ENCODE results near the gene KCNN3.

The KCNN3 gene

DNA sequence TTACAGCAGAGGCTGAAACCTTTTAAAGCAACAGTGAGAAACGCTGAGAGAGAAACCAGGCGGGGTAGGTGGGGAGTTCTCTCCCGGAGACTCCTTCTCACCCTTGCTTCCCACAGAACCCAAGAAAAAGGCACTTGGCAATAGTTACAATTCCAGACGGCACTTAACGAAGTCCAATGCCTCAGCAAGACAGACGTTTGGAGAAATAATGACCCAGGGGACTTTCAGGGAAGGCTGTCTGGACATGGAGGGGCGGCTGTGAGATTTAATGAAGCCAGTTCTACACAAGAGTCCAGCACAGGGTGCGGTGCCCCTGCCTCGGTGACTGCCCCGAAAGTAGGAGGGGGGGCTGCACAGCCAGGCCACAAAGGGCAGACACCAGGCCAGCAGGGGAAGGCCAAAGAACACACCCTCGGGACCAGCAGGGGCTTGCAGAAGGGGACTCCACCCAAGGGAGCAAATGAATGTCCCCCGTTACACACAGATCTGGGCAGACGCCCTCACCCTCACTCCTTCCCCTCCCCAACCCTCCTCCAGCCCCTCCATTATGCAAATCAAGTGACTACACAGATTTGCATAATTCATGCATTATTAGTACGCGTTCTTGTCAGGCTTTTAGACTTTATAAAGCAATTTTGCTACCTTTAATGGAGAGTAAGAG, 26.3 kb downstream of the KCNN3 start:
- no peak overlapping the region for H3K27ac ChIP-seq
- TF ChIP-seq, protein P1, sequence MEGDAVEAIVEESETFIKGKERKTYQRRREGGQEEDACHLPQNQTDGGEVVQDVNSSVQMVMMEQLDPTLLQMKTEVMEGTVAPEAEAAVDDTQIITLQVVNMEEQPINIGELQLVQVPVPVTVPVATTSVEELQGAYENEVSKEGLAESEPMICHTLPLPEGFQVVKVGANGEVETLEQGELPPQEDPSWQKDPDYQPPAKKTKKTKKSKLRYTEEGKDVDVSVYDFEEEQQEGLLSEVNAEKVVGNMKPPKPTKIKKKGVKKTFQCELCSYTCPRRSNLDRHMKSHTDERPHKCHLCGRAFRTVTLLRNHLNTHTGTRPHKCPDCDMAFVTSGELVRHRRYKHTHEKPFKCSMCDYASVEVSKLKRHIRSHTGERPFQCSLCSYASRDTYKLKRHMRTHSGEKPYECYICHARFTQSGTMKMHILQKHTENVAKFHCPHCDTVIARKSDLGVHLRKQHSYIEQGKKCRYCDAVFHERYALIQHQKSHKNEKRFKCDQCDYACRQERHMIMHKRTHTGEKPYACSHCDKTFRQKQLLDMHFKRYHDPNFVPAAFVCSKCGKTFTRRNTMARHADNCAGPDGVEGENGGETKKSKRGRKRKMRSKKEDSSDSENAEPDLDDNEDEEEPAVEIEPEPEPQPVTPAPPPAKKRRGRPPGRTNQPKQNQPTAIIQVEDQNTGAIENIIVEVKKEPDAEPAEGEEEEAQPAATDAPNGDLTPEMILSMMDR (conservative IDR thresholded peaks at IDR 0.05), result no peak
- no peak for TF ChIP-seq ZFX (IDR thresholded peaks at IDR 0.05)

DNA sequence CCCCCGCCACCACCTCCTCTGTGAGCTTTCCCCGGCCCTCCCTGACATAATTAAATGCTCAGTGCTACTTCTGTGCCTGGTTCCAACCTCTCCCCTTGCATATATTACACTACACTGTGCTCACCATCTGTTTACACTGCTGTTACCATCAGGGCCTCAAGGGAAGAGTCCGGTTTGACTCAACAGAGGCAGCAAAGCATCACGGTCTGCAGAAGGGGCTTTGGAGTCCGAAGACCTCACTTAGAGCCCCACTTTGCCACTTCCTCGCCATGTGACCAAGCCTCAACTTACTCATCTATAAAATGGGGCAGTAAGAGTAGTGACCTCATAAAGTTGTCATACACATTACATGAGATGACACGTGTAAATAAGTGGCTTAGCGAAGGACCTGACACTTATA, 27.4 kb downstream of the KCNN3 start:
- no peak for TF ChIP-seq ZFX (IDR thresholded peaks at IDR 0.05)
- TF ChIP-seq, protein P1 (conservative IDR thresholded peaks at IDR 0.05), result no peak
- H3K27ac ChIP-seq, result no peak overlapping the region

DNA sequence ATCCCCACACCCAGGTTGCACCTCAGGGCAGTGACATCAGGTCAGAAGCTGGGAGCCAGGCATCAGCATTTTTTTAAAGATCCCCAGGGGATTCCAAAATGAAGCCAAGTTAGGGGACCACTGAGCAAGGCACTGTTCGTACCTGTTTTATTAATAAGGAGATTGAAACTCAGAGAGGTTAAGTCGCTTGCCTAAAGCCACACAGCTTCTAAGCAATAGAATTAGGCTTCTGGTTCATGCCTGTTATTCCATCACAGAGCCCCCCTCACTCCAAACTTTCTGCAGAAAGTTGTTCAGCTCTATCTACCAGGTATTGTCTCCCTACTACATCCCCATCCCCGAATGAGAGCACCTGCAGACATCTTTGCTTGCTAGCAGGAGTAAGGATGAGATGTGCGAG, 28.7 kb downstream of the KCNN3 start:
- no peak overlapping the region for H3K27ac ChIP-seq
- no peak for TF ChIP-seq ZFX (IDR thresholded peaks at IDR 0.05)
- TF ChIP-seq, protein P1 (conservative IDR thresholded peaks at IDR 0.05), result no peak

DNA sequence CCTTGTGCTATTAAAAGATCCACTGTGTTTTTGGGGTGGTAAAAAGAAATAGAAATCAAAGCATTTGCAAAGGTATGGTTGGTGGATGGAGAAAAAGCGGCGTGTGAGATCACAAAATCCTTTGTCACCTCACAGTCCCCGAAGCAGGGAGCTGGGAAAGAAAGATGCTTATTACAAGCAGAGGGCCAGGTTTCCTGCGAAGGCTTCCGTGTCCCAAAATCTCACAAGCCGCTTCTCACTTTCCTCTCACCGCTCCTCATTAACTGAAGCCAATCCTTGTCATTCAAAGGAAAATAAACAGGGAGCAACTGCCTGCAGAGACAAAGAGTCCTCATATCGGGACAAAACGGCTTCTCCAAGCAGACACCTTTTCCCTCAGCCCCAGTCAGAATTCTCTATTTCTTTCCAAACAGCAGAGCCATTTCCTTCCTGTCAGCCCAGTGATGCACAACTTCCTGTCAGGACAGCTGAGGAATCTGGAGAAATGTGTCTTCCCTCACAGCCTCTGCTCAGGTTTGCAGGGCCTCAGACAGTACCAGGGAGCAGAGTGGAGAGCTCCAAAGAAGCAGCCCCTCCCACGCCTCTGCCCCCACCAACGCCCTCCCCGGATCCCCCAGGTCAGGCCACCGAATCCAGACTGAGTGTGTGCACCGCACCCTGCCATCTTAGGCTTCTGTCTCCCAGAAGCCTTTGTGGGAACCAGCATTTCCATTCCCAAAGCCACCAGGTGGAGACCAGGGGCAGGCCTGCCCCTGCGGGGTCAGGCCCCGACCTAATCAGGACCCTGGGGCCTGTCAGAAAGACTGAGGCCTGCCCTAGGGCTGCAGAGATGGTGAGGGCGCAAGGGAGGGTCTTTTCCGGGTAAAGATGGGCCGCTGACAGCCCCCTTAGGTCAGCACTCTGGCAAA, 29.6 kb downstream of the KCNN3 start:
- H3K27ac ChIP-seq, result no peak overlapping the region
- TF ChIP-seq, protein P1 (conservative IDR thresholded peaks at IDR 0.05), result no peak
- TF ChIP-seq ZFX (IDR thresholded peaks at IDR 0.05), result no peak

DNA sequence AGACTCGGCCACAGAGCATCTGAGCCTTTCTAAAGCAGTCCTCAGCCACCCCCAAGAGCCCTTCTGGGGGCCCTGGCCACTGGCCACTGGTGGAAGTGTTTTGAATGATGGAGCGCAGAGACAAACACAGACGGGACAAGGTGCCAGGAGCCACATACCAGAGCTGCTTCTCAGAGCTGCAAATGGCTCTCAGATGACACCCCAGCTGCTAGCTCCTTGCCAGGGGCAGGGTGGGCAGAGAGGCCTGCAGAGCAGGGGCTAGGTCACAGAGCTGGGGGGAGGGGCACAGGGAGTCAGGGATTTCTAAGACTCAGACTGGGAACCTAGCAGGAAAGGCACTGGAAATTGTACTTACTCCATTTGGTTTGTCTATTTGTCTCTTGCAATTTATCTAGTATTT, 30.4 kb downstream of the KCNN3 start:
- H3K27ac ChIP-seq, result no peak overlapping the region
- TF ChIP-seq, protein P1 (conservative IDR thresholded peaks at IDR 0.05), result no peak
- TF ChIP-seq ZFX (IDR thresholded peaks at IDR 0.05), result no peak

DNA sequence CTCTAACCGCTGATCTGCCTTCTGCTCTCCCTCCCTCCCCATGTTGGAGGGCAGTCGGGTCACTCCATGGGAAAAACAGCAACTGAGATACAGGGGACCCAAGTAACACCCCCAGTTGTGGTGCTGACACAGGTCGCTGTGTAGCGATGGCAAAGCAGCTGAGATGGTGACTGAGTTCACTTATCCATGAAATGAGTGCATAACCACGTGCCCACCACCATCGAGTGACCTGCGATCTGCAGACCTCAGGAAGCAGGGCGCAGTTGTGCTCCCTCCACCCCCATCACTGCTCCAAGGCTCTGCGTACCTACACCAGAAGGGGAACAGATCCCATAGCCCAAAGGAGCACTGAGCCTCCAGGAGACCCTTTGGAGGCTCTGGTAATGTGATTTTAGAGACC, 31.1 kb downstream of the KCNN3 start:
- H3K27ac ChIP-seq, result no peak overlapping the region
- no peak for TF ChIP-seq ZFX (IDR thresholded peaks at IDR 0.05)
- TF ChIP-seq, protein P1 (conservative IDR thresholded peaks at IDR 0.05), result no peak

DNA sequence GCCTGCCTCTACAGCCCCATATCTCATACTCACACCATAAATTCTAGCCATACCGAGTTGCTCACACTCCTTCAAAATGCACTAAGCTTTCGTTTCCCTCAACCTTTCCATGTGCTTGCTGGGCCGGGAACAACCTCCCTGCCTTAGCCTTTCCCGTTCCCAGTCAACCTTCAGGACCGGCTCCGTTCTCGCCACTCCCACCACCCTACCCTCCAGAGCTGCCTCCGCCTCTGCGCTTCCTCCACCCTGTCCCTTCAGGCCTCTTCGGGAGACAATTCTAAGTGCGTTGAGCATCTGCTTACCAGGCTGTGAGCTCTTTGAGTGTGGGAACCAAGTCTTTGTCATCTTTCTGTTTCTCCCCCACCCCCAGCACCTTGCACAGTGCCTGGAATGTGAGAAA, 31.6 kb downstream of the KCNN3 start:
- TF ChIP-seq, protein P1 (conservative IDR thresholded peaks at IDR 0.05), result no peak
- no peak for TF ChIP-seq ZFX (IDR thresholded peaks at IDR 0.05)
- no peak overlapping the region for H3K27ac ChIP-seq
